IMR-90 (cell line): Measurements from ENCODE around the gene ZCCHC14. TPM values are rescaled to one million over a fixed set of nuclear protein-coding genes. Genes with fewer than 3 reads are reported as not detected.

Experiments
- ATAC-seq: fragments of 200-7000 bp; cut with Tn5 transposase; 2 replicates; pipeline ENCODE4 v1.9.1; 2020; ENCODE audit warnings: low read depth, mild to moderate bottlenecking, moderate library complexity
- BruUV-seq: library from RNA; stranded (reverse); fragments of 400-500 nt; replicated peaks from 2 replicates; lab custom pipeline; 2021; lab: Mats Ljungman, UMichigan
- CTCF ChIA-PET: fragments of 300-600 bp; formaldehyde crosslinking; extraction: SDS; loops from one replicate; lab custom pipeline; 2021; ENCODE audit warnings: antibody characterized with exemption; lab: Yijun Ruan, JAX
- POLR2A ChIA-PET: fragments of 300-600 bp; sonication (Branson Sonifier 250); formaldehyde crosslinking; loops from one replicate; lab custom pipeline; 2022; ENCODE audit warnings: antibody characterized with exemption; ENCODE audit not compliant: unreplicated experiment; lab: Charles Lee
- DNase-seq: peaks from one replicate; pipeline ENCODE4 v3.0.0; 2013
- H2AFZ ChIP-seq: replicated peaks from 2 replicates; pipeline ENCODE3; 2013; ENCODE audit warnings: low read length, mild to moderate bottlenecking; ENCODE audit not compliant: poor library complexity
- H2AK5ac ChIP-seq: 2 replicates; pipeline ENCODE4 v1.6.1; 2013; ENCODE audit warnings: low read depth, low read length, inconsistent platforms
- H2AK9ac ChIP-seq: replicated peaks from 2 replicates; pipeline ENCODE3; 2013; ENCODE audit warnings: mild to moderate bottlenecking, low read depth, low read length, moderate library complexity; ENCODE audit not compliant: poor library complexity
- H2BK120ac ChIP-seq: 2 replicates; pipeline ENCODE4 v1.6.1; 2013; ENCODE audit warnings: low read depth, low read length, inconsistent platforms
- H2BK15ac ChIP-seq: 3 replicates; pipeline ENCODE4 v1.6.1; 2013; ENCODE audit warnings: low read depth, low read length, inconsistent platforms
- H2BK20ac ChIP-seq: 2 replicates; pipeline ENCODE4 v1.6.1; 2013; ENCODE audit warnings: low read depth, mild to moderate bottlenecking, inconsistent platforms, low read length, moderate library complexity
- H2BK5ac ChIP-seq: 2 replicates; pipeline ENCODE4 v1.6.1; 2013; ENCODE audit warnings: mild to moderate bottlenecking, low read depth, low read length, inconsistent platforms; ENCODE audit not compliant: poor library complexity, severe bottlenecking
- H3K14ac ChIP-seq: replicated peaks from 2 replicates; pipeline ENCODE4 v1.6.1; 2013; ENCODE audit warnings: low read depth, low read length, inconsistent platforms
- H3K18ac ChIP-seq: 2 replicates; pipeline ENCODE4 v1.6.1; 2013; ENCODE audit warnings: low read depth, low read length, control low read depth
- H3K23ac ChIP-seq: 2 replicates; pipeline ENCODE4 v1.6.1; 2013; ENCODE audit warnings: low read depth, low read length, inconsistent platforms
- H3K27ac ChIP-seq: 2 replicates; pipeline ENCODE4 v1.5.1; 2013; ENCODE audit warnings: mild to moderate bottlenecking, control low read depth, low read length; ENCODE audit not compliant: insufficient read depth
- H3K27me3 ChIP-seq: 2 replicates; pipeline ENCODE4 v1.6.1; 2013; ENCODE audit warnings: low read length; ENCODE audit not compliant: control insufficient read depth, insufficient read depth
- H3K36me3 ChIP-seq: 2 replicates; pipeline ENCODE4 v1.6.1; 2013; ENCODE audit warnings: low read length, mixed read lengths; ENCODE audit not compliant: control insufficient read depth, insufficient read depth
- H3K4ac ChIP-seq: 2 replicates; pipeline ENCODE4 v1.6.1; 2013; ENCODE audit warnings: low read depth, low read length, inconsistent platforms
- H3K4me1 ChIP-seq: 2 replicates; pipeline ENCODE4 v1.6.1; 2013; ENCODE audit warnings: low read length, mixed read lengths; ENCODE audit not compliant: control insufficient read depth, insufficient read depth
- H3K4me2 ChIP-seq: 2 replicates; pipeline ENCODE4 v1.6.1; 2013; ENCODE audit warnings: low read depth, mild to moderate bottlenecking, control low read depth, low read length, moderate library complexity
- H3K4me3 ChIP-seq: 2 replicates; pipeline ENCODE4 v1.5.1; 2013; ENCODE audit warnings: low read depth, mild to moderate bottlenecking, control low read depth, low read length, moderate library complexity; ENCODE audit not compliant: insufficient read depth
- H3K56ac ChIP-seq: 2 replicates; pipeline ENCODE4 v1.6.1; 2013; ENCODE audit warnings: low read length, inconsistent platforms; ENCODE audit not compliant: insufficient read depth; ENCODE audit errors: extremely low read depth
- H3K79me1 ChIP-seq, 2 experiments: 2 replicates each; pipeline ENCODE4 v1.6.1; 2013; ENCODE audit warnings: low read length in 2 of 2, inconsistent platforms in 1 of 2, low read depth in 1 of 2
- H3K9ac ChIP-seq: 2 replicates; pipeline ENCODE4 v1.6.1; 2013; ENCODE audit warnings: low read depth, low read length, control low read depth
- H3K9me1 ChIP-seq: 2 replicates; pipeline ENCODE4 v1.6.1; 2013; ENCODE audit warnings: low read length, inconsistent platforms; ENCODE audit not compliant: insufficient read depth
- H3K9me3 ChIP-seq: 2 replicates; pipeline ENCODE4 v1.6.1; 2013; ENCODE audit warnings: low read length; ENCODE audit not compliant: control insufficient read depth, insufficient read depth
- H4K20me1 ChIP-seq: 2 replicates; pipeline ENCODE4 v1.6.1; 2013; ENCODE audit warnings: low read length, inconsistent platforms; ENCODE audit not compliant: insufficient read depth
- H4K5ac ChIP-seq: 2 replicates; pipeline ENCODE4 v1.6.1; 2013; ENCODE audit warnings: mild to moderate bottlenecking, low read depth, low read length, control low read depth
- H4K8ac ChIP-seq, 2 experiments: 2 replicates each; pipeline ENCODE4 v1.6.1; 2013; ENCODE audit warnings: low read depth in 2 of 2, low read length in 2 of 2, control low read depth in 1 of 2, inconsistent platforms in 1 of 2
- H4K91ac ChIP-seq: 2 replicates; pipeline ENCODE4 v1.6.1; 2013; ENCODE audit warnings: low read depth, low read length, inconsistent platforms; ENCODE audit not compliant: insufficient read depth
- BHLHE40 ChIP-seq: fragments of 150-350 bp; IDR thresholded peaks from 2 replicates; pipeline ENCODE4 v1.6.1; 2016; ENCODE audit warnings: mild to moderate bottlenecking, low read depth, low read length
- CEBPB ChIP-seq: IDR thresholded peaks from 2 replicates; pipeline ENCODE4 v1.6.1; 2012; ENCODE audit warnings: low read depth, low read length, improper control_type of control experiment
- CHD1 ChIP-seq: IDR thresholded peaks from 2 replicates; pipeline ENCODE4 v1.6.1; 2012; ENCODE audit warnings: low read depth, low read length, improper control_type of control experiment
- CTCF ChIP-seq: conservative IDR thresholded peaks from 2 replicates; pipeline ENCODE4 v1.5.1; 2012; ENCODE audit warnings: mild to moderate bottlenecking, low read depth, low read length, improper control_type of control experiment
- ELK1 ChIP-seq: fragments of 150-350 bp; IDR thresholded peaks from 2 replicates; pipeline ENCODE4 v1.6.1; 2016; ENCODE audit warnings: low read depth, mild to moderate bottlenecking, low read length, moderate library complexity, borderline replicate concordance
- FOS ChIP-seq: fragments of 150-350 bp; IDR thresholded peaks from 2 replicates; pipeline ENCODE4 v1.6.1; 2016; ENCODE audit warnings: low read depth, low read length
- MAFK ChIP-seq: IDR thresholded peaks from 2 replicates; pipeline ENCODE4 v1.6.1; 2012; ENCODE audit warnings: low read depth, low read length, improper control_type of control experiment
- MAZ ChIP-seq: IDR thresholded peaks from 2 replicates; pipeline ENCODE4 v1.6.1; 2012; ENCODE audit warnings: low read depth, mild to moderate bottlenecking, low read length, improper control_type of control experiment, moderate library complexity, borderline replicate concordance
- MXI1 ChIP-seq: IDR thresholded peaks from 2 replicates; pipeline ENCODE4 v1.6.1; 2012; ENCODE audit warnings: low read depth, mild to moderate bottlenecking, low read length, moderate library complexity, borderline replicate concordance
- NFE2L2 ChIP-seq: fragments of 150-350 bp; IDR thresholded peaks from 2 replicates; pipeline ENCODE4 v1.6.1; 2016; ENCODE audit warnings: low read depth, mild to moderate bottlenecking, low read length
- POLR2A ChIP-seq: IDR thresholded peaks from 2 replicates; pipeline ENCODE4 v1.6.1; 2012; ENCODE audit warnings: mild to moderate bottlenecking, low read depth, low read length
- RAD21 ChIP-seq: IDR thresholded peaks from 2 replicates; pipeline ENCODE4 v1.6.1; 2012; ENCODE audit warnings: low read length, improper control_type of control experiment
- RCOR1 ChIP-seq: IDR thresholded peaks from 2 replicates; pipeline ENCODE4 v1.6.1; 2012; ENCODE audit warnings: mild to moderate bottlenecking, low read length, improper control_type of control experiment; ENCODE audit not compliant: insufficient replicate concordance
- RFX5 ChIP-seq: IDR thresholded peaks from 2 replicates; pipeline ENCODE4 v1.8.0; 2012; ENCODE audit warnings: low read depth, mild to moderate bottlenecking, low read length, moderate library complexity
- USF2 ChIP-seq: fragments of 150-350 bp; IDR thresholded peaks from 2 replicates; pipeline ENCODE4 v1.6.1; 2017; ENCODE audit warnings: mild to moderate bottlenecking, antibody characterized with exemption, low read length, low read depth
- WGBS, 2 experiments: methylation state at CpG; one replicate each; pipeline versions ENCODE4 v1.1.5 to v1.1.7; 2013; ENCODE audit warnings: missing lambda C conversion rate in 2 of 2; ENCODE audit not compliant: insufficient read length in 1 of 2; ENCODE audit errors: extremely low coverage in 2 of 2; 5-methylcytosine and 5-hydroxymethylcytosine counted together
- dilution Hi-C: fragments of 300-500 bp; cut with HindIII; formaldehyde crosslinking; loops from one replicate; pipeline ENCODE4 v1.14.3; 2018; ENCODE audit warnings: low sequenced_read_pairs; ENCODE audit not compliant: unreplicated experiment
- in situ Hi-C: fragments of 300-500 bp; cut with MboI; formaldehyde crosslinking; loops from 3 replicates; pipeline ENCODE4 v1.14.3; 2019; ENCODE audit warnings: low sequenced_read_pairs, inconsistent platforms, mixed read lengths
- intact Hi-C: fragments of 100-400 bp; cut with micrococcal nuclease; formaldehyde crosslinking; loops from 2 replicates; pipeline ENCODE4 v1.10.0; 2022
- polyA plus RNA-seq, 3 experiments: library from polyadenylated mRNA; depleted of rRNA; stranded (reverse); fragments of >200 nt; gene quantifications; 2 replicates each; pipeline ENCODE4 v1.2.3, GENCODE V29; 2012; ENCODE audit warnings: low replicate concordance in 1 of 3
- total RNA-seq: library from RNA; depleted of rRNA; stranded (reverse); fragments of >200 nt; gene quantifications from 2 replicates; pipeline ENCODE4 v1.2.3, GENCODE V29; 2012

ZCCHC14 gene
- total and polyA plus RNA-seq, 2 of the 4 experiments (the other 2 are of a cell fraction): 2.5 to 5.3 TPM

GRCh38 chr16:87369796-87370719, 122.8 kb downstream of the ZCCHC14 start:
- H3K79me1 ChIP-seq: peaks cover 35 to 78% of the 10 kb centered on the region in 2 experiments
- DNase-seq: no peak
- POLR2A ChIA-PET: no interaction called here
- no peak overlapping the region for H2BK120ac ChIP-seq
- no peak overlapping the region for H3K4me3 ChIP-seq
- dilution Hi-C loops: no loop called here
- in situ Hi-C loops: no loop called here
- no peak overlapping the region for H3K23ac ChIP-seq
- H3K56ac ChIP-seq: no peak overlapping the region
- H4K5ac ChIP-seq: no peak overlapping the region
- H4K20me1 ChIP-seq: peaks cover 62% of the 10 kb centered on the region
- H3K4me1 ChIP-seq: no peaks in the 10 kb centered on the region
- H4K91ac ChIP-seq: no peak overlapping the region
- intact Hi-C loops: no loop called here
- CTCF ChIA-PET: no interaction called here
- H3K9me1 ChIP-seq: peaks cover 13% of the 10 kb centered on the region
- no peak overlapping the region for H3K14ac ChIP-seq
- H2BK20ac ChIP-seq: no peak overlapping the region
- no peak overlapping the region for H2AK5ac ChIP-seq
- BruUV-seq: no TSS peak
- no peak overlapping the region for H3K4me2 ChIP-seq
- H2BK5ac ChIP-seq: no peak overlapping the region
- WGBS, 2 experiments: 81% methylated on average over 3 of the region's 16 CpGs; no CpG with 5 or more reads in 1 of the 2 experiments
- no peaks in the 10 kb centered on the region for H3K9me3 ChIP-seq
- no peak overlapping the region for H3K27ac ChIP-seq
- no peaks in the 10 kb centered on the region for H3K27me3 ChIP-seq
- H3K4ac ChIP-seq: no peak overlapping the region
- peak; percentile 21; the same call in 1 of the 2 replicates for ATAC-seq
- no peak overlapping the region for H2BK15ac ChIP-seq
- H3K36me3 ChIP-seq: peaks cover 4% of the 10 kb centered on the region; the same call in 1 of the 2 replicates
- no peak overlapping the region for H4K8ac ChIP-seq
- no peak overlapping the region for H3K9ac ChIP-seq
- no peak overlapping the region for H2AFZ ChIP-seq
- no peak overlapping the region for H3K18ac ChIP-seq
- H2AK9ac ChIP-seq: no peak overlapping the region
- TF ChIP-seq MXI1: no peak
- TF ChIP-seq MAFK: no peak
- no peak for TF ChIP-seq NFE2L2
- TF ChIP-seq RAD21: no peak
- no peak for TF ChIP-seq CHD1
- TF ChIP-seq USF2: no peak
- no peak for TF ChIP-seq CEBPB
- no peak for TF ChIP-seq FOS
- TF ChIP-seq BHLHE40: no peak
- TF ChIP-seq CTCF: no peak
- no peak for TF ChIP-seq RFX5
- no peak for TF ChIP-seq ELK1
- no peak for TF ChIP-seq MAZ
- no peak for TF ChIP-seq POLR2A
- TF ChIP-seq RCOR1: no peak
